RKO (cell line): ENCODE results near the gene DHRSX.
"Not testable (repeated sequence)": the region's sequence is repeated elsewhere in the genome, so short reads cannot be mapped to it uniquely, and the experiment has no call there.

Experiments
- DNase-seq: peaks from one replicate; pipeline ENCODE4 v3.0.0-alpha.2; 2016; ENCODE audit warnings: low spot score

Gene DHRSX

DNA sequence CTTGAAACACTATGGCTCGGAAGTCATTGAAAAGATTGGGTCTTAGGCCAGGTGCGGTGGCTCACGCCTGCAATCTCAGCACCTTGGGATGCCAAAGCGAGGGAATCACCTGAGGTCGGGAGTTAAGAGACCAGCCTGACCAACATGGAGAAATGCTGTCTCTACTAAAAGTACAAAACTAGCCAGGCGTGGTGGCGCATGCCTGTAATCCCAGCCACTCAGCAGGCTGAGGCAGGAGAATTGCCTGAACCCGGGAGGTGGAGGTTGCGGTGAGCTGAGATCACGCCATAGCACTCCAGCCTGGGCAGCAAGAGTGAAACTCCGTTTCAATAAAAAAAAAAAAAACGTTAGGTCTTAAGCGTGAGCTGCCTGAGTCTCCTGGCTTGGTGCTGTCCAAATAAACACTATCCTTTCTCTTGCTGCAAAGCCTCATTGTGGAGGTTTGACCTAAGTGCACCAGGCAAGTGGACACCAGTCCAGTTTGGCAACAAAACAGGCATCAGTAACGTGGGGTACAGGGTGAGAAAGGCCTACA, 185.9 kb downstream of the DHRSX start:
- no peak for DNase-seq

DNA sequence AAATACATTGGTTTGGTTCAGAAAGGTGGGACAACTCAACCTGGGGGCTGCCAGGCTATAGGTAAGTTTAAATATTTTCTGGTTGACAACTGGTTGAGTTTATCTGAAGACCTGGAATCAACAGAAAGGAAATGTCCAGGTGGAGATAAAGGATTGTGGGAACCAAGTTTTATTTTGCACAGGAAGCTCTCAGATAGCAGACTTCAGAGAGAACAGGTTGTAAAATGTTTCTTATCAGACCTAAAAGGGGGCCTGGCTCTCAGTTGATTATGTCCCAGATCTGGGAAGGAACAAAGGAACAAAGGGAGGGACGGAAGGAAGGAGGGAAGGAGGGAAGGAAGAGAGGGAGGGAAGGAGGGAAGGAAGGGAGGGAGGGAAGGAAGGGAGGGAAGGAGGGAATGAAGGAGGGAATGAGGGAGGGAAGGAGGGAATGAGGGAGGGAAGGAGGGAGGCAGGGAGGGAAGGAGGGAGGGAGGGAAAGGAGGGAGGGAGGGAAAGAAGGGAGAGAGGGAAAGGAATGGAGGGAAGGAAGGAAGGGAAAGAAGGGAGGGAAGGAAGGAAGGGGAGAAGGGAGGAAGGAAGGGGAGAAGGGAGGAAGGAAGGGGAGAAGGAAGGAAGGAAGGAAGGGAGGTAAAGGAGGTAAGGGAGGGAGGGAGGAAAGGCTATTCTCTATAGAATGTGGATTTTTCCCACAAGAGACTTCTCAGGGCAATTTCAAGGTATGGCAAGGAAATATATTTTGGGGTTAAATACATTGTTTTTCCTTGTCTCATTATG, 186.7 kb downstream of the DHRSX start:
- DNase-seq, result no peak

DNA sequence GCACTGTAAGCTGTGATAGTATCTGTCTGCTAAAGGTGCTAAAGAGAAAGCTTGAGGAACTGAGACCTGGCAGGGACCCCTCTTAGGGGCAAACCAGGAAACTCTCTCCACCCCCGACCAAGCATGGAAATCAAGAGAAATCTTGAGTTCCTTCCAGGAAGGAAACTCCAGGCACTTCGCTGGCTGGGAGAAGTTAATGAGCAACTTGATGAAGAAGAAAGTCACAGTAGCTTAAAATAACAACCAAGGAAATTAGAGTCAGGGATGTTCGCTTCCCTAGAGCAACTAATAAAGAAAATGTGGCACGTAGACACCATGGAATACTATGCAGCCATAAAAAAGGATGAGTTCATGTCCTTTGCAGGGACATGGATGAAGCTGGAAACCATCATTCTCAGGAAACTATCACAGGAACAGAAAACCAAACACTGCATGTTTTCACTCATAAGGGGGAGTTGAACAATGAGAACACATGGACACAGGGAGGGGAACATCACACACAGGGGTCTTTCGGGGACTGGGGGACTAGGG, 188.7 kb downstream of the DHRSX start:
- not testable (repeated sequence) for DNase-seq

DNA sequence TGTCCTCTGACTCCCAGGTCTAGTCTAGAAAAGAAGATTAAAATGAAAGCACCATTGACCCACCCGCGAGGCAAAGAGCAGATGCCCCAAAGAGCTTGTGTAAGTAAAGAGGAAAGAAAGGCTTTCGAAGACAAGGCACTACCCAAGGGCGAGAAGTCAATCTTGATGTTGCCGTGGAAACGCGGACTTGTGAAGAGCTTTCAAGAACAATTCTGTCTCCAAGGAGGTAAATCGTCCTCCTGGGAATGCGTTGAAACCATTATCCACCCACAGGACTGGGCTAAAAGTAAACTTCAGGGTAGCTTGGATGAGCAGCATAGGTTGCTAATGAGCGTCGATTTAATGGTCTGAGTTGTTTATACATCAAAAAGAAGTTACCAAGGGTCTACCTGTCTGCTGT, 189.3 kb downstream of the DHRSX start:
- DNase-seq, result no peak

DNA sequence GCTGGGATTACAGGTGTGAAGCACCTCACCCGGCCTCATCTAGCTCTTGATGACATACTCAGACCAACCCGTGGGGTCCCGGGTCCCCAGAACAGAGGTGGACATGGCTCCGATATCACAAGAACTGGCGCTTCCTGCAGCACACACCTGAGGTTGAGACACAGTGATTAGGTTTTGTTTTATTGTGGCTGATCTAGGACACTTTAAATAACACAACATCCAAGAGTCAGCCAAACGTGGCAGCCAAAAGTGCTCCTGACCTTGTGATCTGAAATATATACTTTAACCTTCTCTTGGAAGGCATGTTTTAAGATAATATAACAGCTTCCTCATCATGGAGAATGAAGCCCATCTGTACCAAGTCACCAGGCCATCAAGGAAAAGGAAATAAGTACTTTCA, 198.9 kb downstream of the DHRSX start:
- DNase-seq, result no peak

DNA sequence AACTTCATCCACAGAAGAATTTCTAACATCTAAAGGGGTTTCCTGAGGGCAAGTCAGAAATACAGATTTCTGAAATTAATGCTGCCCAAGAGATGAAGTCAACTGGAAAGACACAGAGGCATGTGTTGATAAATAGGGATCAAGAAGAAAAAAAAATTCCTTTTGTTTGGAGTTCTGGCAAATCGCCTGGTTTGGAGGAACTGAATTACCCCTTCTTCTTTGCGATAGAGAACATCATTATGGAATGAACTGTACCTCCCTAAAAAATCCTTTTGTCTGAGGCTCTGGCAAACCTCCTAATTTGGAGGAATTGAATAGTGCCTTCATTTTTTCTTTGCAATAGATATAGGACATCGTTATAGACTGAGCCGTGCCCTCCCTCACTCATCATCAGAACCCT, 200.9 kb downstream of the DHRSX start:
- DNase-seq, result no peak

- DNase-seq, result no peak
These were observed 214.0 kb downstream of the DHRSX start for GRCh38 chrX:2286731-2287130.

GRCh38 chrX:2284601-2285000, 216.2 kb downstream of the DHRSX start:
- DNase-seq, result no peak

- DNase-seq, result no peak
These were observed 216.6 kb downstream of the DHRSX start for GRCh38 chrX:2284133-2284532.

- peak; percentile 14 for DNase-seq
These were observed 217.5 kb downstream of the DHRSX start for GRCh38 chrX:2283111-2283859.

GRCh38 chrX:2282490-2283090, 218.2 kb downstream of the DHRSX start:
- DNase-seq, result no peak

- no peak for DNase-seq
These were observed 228.4 kb downstream of the DHRSX start for GRCh38 chrX:2272337-2272736.

DNA sequence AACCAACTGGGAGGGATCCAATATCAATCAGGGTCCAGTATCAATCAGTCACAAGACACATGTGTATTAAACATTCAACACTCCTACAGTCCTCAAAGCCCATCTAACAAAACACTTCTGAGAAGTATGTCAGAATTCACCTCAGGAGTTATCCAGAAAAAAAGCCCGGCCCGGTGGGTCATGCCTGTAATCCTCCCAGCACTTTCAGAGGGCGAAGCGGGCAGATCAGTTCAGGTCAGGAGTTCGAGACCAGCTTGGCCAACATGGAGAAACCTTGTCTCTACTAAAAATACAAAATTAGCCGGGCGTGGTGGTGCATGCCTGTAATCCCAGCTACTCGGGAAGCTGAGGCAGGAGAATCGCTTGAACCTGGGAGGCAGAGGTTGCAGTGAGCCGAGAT, 229.2 kb downstream of the DHRSX start:
- DNase-seq, result not testable (repeated sequence)

DNA sequence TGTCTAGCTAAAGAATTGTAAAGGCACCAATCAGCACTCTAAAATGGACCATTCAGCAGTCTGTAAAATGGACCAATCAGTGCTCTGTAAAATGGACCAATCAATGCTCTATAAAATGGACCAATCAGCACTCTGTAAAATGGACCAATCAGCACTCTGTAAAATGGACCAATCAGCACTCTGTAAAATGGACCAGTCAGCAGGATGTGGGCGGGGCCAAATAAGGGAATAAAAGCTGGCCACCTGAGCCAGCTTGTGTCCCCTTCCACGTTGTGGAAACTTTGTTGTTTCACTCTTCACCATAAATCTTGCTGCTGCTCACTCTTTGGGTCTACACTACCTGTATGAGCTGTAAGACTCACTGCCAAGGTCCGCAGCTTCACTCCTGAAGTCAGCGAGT, 230.0 kb downstream of the DHRSX start:
- not testable (repeated sequence) for DNase-seq

DNA sequence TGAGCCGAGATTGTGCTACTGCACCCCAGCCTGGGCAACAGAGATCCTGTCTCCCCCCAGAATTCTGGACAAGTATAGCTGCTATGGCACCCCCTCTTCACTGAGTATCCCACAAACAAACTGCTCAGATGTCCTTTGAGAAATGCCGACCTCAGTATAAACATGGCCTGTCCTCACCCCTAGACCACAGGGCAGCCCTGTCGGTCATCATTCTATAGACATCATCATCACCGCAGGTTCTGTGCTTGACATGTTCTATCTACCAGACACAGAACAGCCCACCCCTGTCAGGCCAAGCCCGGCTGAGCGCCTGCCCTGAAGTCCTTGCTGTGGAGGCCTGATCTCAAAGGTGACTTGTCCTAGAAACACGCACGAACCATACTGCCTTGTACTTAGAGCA, 232.9 kb downstream of the DHRSX start:
- no peak for DNase-seq

DNA sequence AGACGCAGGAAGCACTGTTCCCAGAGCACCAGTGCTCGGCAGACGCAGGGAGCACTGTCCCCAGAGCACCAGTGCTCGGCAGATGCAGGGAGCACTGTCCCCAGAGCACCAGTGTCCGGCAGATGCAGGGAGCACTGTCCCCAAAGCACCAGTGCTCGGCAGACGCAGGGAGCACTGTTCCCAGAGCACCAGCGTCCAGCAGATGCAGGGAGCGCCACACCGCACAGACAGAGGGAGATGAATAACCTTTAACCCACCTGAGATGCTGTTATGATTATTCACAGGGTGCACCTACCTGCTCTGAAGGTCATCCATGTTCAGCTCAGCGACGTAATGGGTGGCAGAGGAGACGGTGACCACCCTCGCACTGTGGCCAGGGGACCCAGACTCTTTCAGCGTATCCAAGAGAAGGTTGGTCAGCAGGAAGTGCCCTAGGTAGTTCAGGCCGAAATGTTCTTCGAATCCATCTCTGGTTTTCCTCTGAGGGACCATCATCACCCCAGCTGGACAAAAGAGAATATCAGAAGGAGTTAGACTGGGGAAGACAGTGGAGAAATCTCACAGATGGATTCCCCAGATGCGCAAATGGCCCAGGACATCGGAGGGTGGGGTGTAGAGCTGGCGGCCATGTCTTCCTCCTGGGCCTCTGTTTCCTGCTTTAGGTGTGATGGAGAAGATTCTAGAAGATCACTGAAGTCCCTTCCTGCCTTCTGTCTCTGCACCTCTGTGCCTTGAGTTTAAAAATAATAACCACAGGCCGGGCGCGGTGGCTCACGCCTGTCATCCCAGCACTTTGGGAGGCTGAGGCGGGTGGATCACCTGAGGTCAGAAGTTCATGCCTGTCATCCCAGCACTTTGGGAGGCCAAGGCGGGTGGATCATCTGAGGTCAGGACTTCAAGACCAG, 234.1 kb downstream of the DHRSX start:
- no peak for DNase-seq

DNA sequence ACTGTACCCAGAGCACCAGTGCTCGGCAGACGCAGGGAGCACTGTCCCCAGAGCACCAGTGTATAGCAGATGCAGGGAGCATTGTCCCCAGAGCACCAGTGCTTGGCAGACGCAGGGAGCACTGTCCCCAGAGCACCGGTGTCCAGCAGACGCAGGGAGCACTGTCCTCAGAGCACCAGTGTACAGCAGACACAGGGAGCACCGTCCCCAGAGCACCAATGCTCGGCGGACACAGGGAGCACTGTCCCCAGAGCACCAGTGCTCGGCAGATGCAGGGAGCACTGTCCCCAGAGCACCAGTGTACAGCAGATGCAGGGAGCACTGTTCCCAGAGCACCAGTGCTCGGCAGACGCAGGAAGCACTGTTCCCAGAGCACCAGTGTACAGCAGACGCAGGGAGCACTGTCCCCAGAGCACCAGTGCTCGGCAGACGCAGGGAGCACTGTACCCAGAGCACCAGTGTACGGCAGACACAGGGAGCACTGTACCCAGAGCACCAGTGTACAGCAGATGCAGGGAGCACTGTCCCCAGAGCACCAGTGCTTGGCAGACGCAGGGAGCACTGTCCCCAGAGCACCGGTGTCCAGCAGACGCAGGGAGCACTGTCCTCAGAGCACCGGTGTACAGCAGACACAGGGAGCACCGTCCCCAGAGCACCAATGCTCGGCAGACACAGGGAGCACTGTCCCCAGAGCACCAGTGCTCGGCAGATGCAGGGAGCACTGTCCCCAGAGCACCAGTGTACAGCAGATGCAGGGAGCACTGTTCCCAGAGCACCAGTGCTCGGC, 234.9 kb downstream of the DHRSX start:
- DNase-seq, result not testable (repeated sequence)

DNA sequence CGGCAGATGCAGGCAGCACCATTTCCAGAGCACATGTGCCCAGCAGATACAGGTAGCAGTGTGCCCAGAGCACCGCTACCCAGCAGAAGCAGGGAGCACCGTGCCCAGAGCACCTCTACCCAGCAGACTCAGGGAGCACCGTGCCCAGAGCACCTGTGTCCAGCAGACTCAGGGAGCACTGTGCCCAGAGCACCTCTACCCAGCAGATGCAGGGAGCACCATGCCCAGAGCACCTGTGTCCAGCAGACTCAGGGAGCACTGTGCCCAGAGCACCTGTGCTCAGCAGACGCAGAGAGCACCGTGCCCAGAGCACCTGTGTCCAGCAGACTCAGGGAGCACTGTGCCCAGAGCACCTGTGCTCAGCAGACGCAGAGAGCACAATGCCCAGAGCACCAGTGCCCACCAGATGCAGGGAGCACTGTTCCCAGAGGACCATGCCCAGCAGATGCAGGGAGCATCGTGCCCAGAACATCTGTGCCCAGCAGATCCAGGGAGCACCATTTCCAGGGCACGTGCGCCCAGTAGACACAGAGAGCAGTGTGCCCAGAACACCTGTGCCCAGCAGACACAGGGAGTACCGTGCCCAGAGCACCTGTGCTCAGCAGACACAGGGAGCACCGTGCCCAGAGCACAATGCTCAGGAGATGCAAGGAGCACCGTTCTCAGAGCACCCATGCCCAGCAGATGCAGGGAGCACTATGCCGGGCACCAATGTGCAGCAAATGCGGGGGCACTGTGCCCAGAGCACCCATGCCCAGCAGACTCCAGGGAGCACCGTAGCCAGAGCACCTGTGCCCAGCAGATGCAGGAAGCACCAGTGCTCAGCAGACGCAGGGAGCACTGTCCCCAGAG, 236.4 kb downstream of the DHRSX start:
- DNase-seq, result no peak

DNA sequence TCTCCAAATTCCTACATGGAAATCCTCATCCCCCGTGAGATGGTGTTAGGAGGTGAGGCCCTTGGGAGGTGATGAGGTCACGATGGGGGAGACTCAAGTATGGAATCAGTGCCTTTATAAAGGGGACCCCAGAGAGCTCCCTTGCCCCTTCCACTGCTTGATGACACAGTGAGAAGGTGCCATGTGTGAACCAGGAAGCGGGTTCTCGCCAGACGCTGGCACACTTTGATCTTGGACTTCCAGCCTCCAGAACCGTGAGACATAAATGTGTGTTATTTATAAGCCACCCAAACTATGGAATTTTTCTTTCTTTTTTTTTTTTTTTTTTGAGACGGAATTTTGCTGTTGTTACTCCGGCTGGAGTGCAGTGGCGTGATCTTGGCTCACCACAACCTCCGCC, 237.6 kb downstream of the DHRSX start:
- DNase-seq, result no peak

DNA sequence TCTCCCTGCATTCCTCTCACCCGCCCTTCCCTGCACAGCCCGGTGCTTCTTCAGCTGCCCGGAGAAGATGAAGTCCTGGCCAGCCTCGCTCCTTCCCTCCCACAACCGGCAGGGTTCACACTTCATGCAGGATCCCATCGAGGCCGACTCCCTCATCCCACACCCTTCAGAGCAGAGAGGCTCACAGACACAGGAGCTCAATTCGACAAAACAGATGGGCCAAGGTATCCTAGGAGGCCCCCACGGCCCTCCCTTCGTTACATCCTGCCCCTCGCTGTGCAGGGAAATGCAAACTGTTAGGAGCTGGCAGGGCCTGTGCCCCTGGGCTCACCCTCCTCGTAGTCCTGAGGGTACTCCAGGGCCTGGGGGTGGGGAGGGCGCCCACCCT, 238.1 kb downstream of the DHRSX start:
- no peak for DNase-seq
